ENCODE measurements around the gene PA2G4. TPM values are rescaled to one million over a fixed set of nuclear protein-coding genes. Genes with fewer than 3 reads are reported as not detected.

The PA2G4 gene
- polyA plus RNA-seq, 1 donor (not counting 4 experiments of a cell fraction or from before 2014, with no cell fraction given): 480 TPM

DNA sequence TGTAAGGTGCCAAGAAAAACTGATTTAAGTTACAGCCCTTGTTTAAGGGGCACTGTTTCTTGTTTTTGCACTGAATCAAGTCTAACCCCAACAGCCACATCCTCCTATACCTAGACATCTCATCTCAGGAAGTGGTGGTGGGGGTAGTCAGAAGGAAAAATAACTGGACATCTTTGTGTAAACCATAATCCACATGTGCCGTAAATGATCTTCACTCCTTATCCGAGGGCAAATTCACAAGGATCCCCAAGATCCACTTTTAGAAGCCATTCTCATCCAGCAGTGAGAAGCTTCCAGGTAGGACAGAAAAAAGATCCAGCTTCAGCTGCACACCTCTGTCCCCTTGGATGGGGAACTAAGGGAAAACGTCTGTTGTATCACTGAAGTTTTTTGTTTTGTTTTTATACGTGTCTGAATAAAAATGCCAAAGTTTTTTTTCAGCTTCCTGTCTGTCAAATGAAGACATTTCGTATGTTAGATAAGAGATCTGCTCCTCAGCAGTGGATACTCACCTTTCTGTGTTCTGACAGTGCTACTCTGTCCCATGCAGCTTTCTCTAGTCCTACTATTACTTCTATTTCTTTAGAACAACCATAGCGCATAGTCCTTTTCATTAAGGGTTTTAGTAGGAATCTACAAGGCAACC is 1.2 kb upstream of the PA2G4 start:
- H3K27ac ChIP-seq (ENCODE audit: control insufficient read depth, insufficient read depth, low read length): no peak overlapping the region
- FAIRE-seq: no peak

GRCh38 chr12:56103823-56104108 is 593 bp upstream of the PA2G4 start:
- H3K9me1 ChIP-seq (ENCODE audit: control insufficient read depth, extremely low read depth, insufficient read depth, low read length): no peaks in the 10 kb centered on the region
- H3K9ac ChIP-seq (ENCODE audit: control insufficient read depth, extremely low read depth, insufficient read depth, low read length): peak overlapping the region; percentile 95
- DNase-seq (ENCODE audit: low read depth, low spot score): no peak
- peak overlapping the region; percentile 87 for H3K4me2 ChIP-seq (ENCODE audit: control insufficient read depth, extremely low read depth, insufficient read depth, low read depth, low read length)
- peak overlapping the region; percentile 79 to 95 (median 93) for H3K4me3 ChIP-seq (ENCODE audit: control insufficient read depth in 2 of 3, extremely low read depth in 1 of 3, insufficient read depth in 2 of 3, low read depth in 1 of 3, low read length in 3 of 3)
- H2AFZ ChIP-seq (ENCODE audit: control insufficient read depth, low read length): peak overlapping the region; percentile 63
- H3K27me3 ChIP-seq (ENCODE audit: control insufficient read depth, extremely low read depth, insufficient read depth, low read length): no peaks in the 10 kb centered on the region
- peak overlapping the region; percentile 76 for H3K27ac ChIP-seq (ENCODE audit: control insufficient read depth, insufficient read depth, low read length)
- peaks cover 6% of the 10 kb centered on the region for H4K20me1 ChIP-seq (ENCODE audit: control insufficient read depth, extremely low read depth, insufficient read depth, low read length)
- peaks cover 21% of the 10 kb centered on the region for H3K4me1 ChIP-seq (ENCODE audit: control insufficient read depth, extremely low read depth, insufficient read depth, low read length)
- no peak for TF ChIP-seq CTCF (optimal IDR thresholded peaks at IDR 0.05 in 1 of 3, IDR thresholded peaks at IDR 0.05 in 1 of 3, conservative IDR thresholded peaks at IDR 0.05 in 1 of 3; ENCODE audit: extremely low read depth in 1 of 3, insufficient read depth in 2 of 3, low read length in 3 of 3)
- TF ChIP-seq EZH2 (IDR thresholded peaks at IDR 0.05; ENCODE audit: low read length): no peak
- no peak for FAIRE-seq
- H3K9me3 ChIP-seq (ENCODE audit: control insufficient read depth, low read depth, low read length): no peaks in the 10 kb centered on the region
- peaks cover 37% of the 10 kb centered on the region for H3K79me2 ChIP-seq (ENCODE audit: control insufficient read depth, insufficient read depth, low read length)
- dilution Hi-C loops (cut with MboI; ENCODE audit: extremely low pct_ligation_motif_present, low sequenced_read_pairs): no loop called here
- peaks cover 17 to 24% of the 10 kb centered on the region in 2 experiments for H3K36me3 ChIP-seq (ENCODE audit: control insufficient read depth in 2 of 2, extremely low read depth in 1 of 2, insufficient read depth in 2 of 2, low read length in 2 of 2)

More for the DNA sequence above, 1.2 kb upstream of the PA2G4 start:
- Histone ChIP-seq H3K9me3 (ENCODE audit: control insufficient read depth, low read depth, low read length) (no peaks in the 10 kb centered on the region), H4K20me1 (ENCODE audit: control insufficient read depth, extremely low read depth, insufficient read depth, low read length) (peaks cover 6% of the 10 kb centered on the region), H3K4me3 (ENCODE audit: control insufficient read depth in 2 of 3, extremely low read depth in 1 of 3, insufficient read depth in 2 of 3, low read depth in 1 of 3, low read length in 3 of 3) (peak overlapping the region; percentile 79 to 95 (median 93)), H3K79me2 (ENCODE audit: control insufficient read depth, insufficient read depth, low read length) (peaks cover 36% of the 10 kb centered on the region), H3K4me1 (ENCODE audit: control insufficient read depth, extremely low read depth, insufficient read depth, low read length) (peaks cover 21% of the 10 kb centered on the region), H3K36me3 (ENCODE audit: control insufficient read depth in 2 of 2, extremely low read depth in 1 of 2, insufficient read depth in 2 of 2, low read length in 2 of 2) (peaks cover 17 to 21% of the 10 kb centered on the region in 2 experiments), H3K4me2 (ENCODE audit: control insufficient read depth, extremely low read depth, insufficient read depth, low read depth, low read length) (peak overlapping the region; percentile 87), H3K27me3 (ENCODE audit: control insufficient read depth, extremely low read depth, insufficient read depth, low read length) (no peaks in the 10 kb centered on the region), H3K9ac (ENCODE audit: control insufficient read depth, extremely low read depth, insufficient read depth, low read length) (peak overlapping the region; percentile 95), H2AFZ (ENCODE audit: control insufficient read depth, low read length) (peak overlapping the region; percentile 63), H3K9me1 (ENCODE audit: control insufficient read depth, extremely low read depth, insufficient read depth, low read length) (no peaks in the 10 kb centered on the region)
- no peak for DNase-seq (ENCODE audit: low read depth, low spot score)
- no peak for TF ChIP-seq EZH2 (IDR thresholded peaks at IDR 0.05; ENCODE audit: low read length)
- TF ChIP-seq CTCF (optimal IDR thresholded peaks at IDR 0.05 in 1 of 3, IDR thresholded peaks at IDR 0.05 in 1 of 3, conservative IDR thresholded peaks at IDR 0.05 in 1 of 3; ENCODE audit: extremely low read depth in 1 of 3, insufficient read depth in 2 of 3, low read length in 3 of 3): no peak
- dilution Hi-C loops (cut with MboI; ENCODE audit: extremely low pct_ligation_motif_present, low sequenced_read_pairs): no loop called here

Measured in keratinocyte (primary cell).